Liver (tissue), 3 donors: ENCODE measurements around the gene GDPD5.

Source experiments
- EGR1 ChIP-seq, 2 donors: IDR thresholded peaks; 2 replicates each; pipeline ENCODE4 v1.6.1; 2016 to 2018; ENCODE audit warnings: antibody characterized with exemption in 2 of 2, low read depth in 2 of 2
- GABPA ChIP-seq, 2 donors: IDR thresholded peaks in 1 of 2; conservative IDR thresholded peaks in 1 of 2; 2 replicates each; pipeline ENCODE4 v1.6.1; 2016; ENCODE audit warnings: antibody characterized with exemption in 2 of 2, mild to moderate bottlenecking in 1 of 2, moderate library complexity in 1 of 2
- HNF4G ChIP-seq: IDR thresholded peaks from 2 replicates; pipeline ENCODE4 v1.6.1; 2016; ENCODE audit warnings: antibody characterized with exemption
- RAD21 ChIP-seq, 2 donors: IDR thresholded peaks; 2 replicates each; pipeline ENCODE4 v1.6.1; 2016; ENCODE audit warnings: antibody characterized with exemption in 2 of 2, mild to moderate bottlenecking in 2 of 2
- RXRA ChIP-seq, 2 donors: IDR thresholded peaks; 2 replicates each; pipeline ENCODE4 v1.6.1; 2017 to 2018; ENCODE audit warnings: antibody characterized with exemption in 2 of 2, mild to moderate bottlenecking in 1 of 2
- SP1 ChIP-seq: IDR thresholded peaks from 2 replicates; pipeline ENCODE4 v1.6.1; 2018; ENCODE audit warnings: antibody characterized with exemption, mild to moderate bottlenecking
- TAF1 ChIP-seq: conservative IDR thresholded peaks from 2 replicates; pipeline ENCODE4 v1.6.1; 2016; ENCODE audit warnings: antibody characterized with exemption, mild to moderate bottlenecking
- YY1 ChIP-seq: IDR thresholded peaks from 2 replicates; pipeline ENCODE4 v1.6.1; 2016; ENCODE audit warnings: antibody characterized with exemption, mild to moderate bottlenecking
- TF ChIP-seq, protein P1 (sequence below): fragments of 150-350 bp; IDR thresholded peaks from 2 replicates; pipeline ENCODE4 v1.5.1; 2017; ENCODE audit warnings: improper control_type of control experiment, low read depth, low read length; ENCODE audit not compliant: missing input control
- TF ChIP-seq, protein P2 (sequence below): IDR thresholded peaks from 2 replicates; pipeline ENCODE4 v1.6.1; 2016; ENCODE audit warnings: antibody characterized with exemption, mild to moderate bottlenecking
- TF ChIP-seq, protein P3 (sequence below): IDR thresholded peaks from 2 replicates; pipeline ENCODE4 v1.6.1; 2016; ENCODE audit warnings: antibody characterized with exemption
- TF ChIP-seq, protein P4 (sequence below): IDR thresholded peaks from 2 replicates; pipeline ENCODE4 v1.6.1; 2016; ENCODE audit warnings: antibody characterized with exemption
- TF ChIP-seq, protein P5 (sequence below): IDR thresholded peaks from 2 replicates; pipeline ENCODE4 v1.6.1; 2016; ENCODE audit warnings: antibody characterized with exemption
- donor health status: healthy.
- donor health status: healthy.

DNA sequence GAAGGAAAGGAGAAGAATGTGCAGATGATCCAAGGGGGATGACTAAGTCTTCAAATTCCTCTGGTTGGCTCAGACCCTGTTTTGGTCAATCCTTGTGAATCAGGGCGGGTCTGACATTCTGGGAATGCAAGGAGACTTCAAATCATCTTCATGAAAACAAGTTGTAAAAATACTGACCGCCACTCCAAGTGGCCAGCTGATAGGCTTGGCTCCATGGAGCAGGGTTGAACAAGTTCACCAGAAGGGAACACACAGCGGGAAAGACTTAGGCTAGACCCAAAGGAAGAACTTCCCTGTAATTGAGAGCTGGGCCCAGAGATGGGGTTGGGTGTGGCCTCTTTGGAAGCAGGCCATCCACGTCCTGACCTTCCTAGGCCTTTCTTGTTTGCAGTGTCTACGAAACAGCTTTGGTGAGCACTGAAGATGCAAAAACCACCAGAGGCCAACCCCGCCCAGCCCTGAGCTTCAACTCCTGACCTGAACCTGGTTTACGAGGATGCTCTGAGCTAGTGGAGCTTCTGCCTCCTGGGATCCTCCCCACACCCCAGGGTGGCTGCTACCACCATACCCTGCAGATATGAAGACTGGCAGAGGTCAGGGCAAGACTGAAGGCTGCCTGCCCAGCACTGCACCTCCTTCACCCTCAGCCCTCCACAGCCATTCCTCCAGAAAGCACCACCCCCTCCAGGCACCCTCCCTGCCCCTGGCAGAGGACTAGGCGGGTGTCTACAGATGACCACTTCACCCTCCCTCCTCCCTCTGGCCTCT, 26.1 kb downstream of the GDPD5 start:
- TF ChIP-seq, protein P1, sequence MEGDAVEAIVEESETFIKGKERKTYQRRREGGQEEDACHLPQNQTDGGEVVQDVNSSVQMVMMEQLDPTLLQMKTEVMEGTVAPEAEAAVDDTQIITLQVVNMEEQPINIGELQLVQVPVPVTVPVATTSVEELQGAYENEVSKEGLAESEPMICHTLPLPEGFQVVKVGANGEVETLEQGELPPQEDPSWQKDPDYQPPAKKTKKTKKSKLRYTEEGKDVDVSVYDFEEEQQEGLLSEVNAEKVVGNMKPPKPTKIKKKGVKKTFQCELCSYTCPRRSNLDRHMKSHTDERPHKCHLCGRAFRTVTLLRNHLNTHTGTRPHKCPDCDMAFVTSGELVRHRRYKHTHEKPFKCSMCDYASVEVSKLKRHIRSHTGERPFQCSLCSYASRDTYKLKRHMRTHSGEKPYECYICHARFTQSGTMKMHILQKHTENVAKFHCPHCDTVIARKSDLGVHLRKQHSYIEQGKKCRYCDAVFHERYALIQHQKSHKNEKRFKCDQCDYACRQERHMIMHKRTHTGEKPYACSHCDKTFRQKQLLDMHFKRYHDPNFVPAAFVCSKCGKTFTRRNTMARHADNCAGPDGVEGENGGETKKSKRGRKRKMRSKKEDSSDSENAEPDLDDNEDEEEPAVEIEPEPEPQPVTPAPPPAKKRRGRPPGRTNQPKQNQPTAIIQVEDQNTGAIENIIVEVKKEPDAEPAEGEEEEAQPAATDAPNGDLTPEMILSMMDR, result no peak
- TF ChIP-seq RXRA (IDR thresholded peaks at IDR 0.05), result peak in 1 of 2 donors; percentile 12
- TF ChIP-seq RAD21 (IDR thresholded peaks at IDR 0.05), result no peak
- TF ChIP-seq, protein P2, sequence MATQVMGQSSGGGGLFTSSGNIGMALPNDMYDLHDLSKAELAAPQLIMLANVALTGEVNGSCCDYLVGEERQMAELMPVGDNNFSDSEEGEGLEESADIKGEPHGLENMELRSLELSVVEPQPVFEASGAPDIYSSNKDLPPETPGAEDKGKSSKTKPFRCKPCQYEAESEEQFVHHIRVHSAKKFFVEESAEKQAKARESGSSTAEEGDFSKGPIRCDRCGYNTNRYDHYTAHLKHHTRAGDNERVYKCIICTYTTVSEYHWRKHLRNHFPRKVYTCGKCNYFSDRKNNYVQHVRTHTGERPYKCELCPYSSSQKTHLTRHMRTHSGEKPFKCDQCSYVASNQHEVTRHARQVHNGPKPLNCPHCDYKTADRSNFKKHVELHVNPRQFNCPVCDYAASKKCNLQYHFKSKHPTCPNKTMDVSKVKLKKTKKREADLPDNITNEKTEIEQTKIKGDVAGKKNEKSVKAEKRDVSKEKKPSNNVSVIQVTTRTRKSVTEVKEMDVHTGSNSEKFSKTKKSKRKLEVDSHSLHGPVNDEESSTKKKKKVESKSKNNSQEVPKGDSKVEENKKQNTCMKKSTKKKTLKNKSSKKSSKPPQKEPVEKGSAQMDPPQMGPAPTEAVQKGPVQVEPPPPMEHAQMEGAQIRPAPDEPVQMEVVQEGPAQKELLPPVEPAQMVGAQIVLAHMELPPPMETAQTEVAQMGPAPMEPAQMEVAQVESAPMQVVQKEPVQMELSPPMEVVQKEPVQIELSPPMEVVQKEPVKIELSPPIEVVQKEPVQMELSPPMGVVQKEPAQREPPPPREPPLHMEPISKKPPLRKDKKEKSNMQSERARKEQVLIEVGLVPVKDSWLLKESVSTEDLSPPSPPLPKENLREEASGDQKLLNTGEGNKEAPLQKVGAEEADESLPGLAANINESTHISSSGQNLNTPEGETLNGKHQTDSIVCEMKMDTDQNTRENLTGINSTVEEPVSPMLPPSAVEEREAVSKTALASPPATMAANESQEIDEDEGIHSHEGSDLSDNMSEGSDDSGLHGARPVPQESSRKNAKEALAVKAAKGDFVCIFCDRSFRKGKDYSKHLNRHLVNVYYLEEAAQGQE, result no peak
- no peak for TF ChIP-seq SP1
- TF ChIP-seq, protein P3, sequence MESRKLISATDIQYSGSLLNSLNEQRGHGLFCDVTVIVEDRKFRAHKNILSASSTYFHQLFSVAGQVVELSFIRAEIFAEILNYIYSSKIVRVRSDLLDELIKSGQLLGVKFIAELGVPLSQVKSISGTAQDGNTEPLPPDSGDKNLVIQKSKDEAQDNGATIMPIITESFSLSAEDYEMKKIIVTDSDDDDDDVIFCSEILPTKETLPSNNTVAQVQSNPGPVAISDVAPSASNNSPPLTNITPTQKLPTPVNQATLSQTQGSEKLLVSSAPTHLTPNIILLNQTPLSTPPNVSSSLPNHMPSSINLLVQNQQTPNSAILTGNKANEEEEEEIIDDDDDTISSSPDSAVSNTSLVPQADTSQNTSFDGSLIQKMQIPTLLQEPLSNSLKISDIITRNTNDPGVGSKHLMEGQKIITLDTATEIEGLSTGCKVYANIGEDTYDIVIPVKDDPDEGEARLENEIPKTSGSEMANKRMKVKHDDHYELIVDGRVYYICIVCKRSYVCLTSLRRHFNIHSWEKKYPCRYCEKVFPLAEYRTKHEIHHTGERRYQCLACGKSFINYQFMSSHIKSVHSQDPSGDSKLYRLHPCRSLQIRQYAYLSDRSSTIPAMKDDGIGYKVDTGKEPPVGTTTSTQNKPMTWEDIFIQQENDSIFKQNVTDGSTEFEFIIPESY, result no peak
- no peak for TF ChIP-seq HNF4G
- TF ChIP-seq, protein P4, sequence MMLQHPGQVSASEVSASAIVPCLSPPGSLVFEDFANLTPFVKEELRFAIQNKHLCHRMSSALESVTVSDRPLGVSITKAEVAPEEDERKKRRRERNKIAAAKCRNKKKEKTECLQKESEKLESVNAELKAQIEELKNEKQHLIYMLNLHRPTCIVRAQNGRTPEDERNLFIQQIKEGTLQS, result no peak
- no peak for TF ChIP-seq EGR1 (IDR thresholded peaks at IDR 0.05; ENCODE audit: low read depth in 2 of 2)
- no peak for TF ChIP-seq TAF1
- no peak for TF ChIP-seq YY1
- no peak for TF ChIP-seq GABPA (IDR thresholded peaks at IDR 0.05 in 1 of 2, conservative IDR thresholded peaks at IDR 0.05 in 1 of 2)
- TF ChIP-seq, protein P5, sequence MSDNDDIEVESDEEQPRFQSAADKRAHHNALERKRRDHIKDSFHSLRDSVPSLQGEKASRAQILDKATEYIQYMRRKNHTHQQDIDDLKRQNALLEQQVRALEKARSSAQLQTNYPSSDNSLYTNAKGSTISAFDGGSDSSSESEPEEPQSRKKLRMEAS, result no peak
